Measurements from ENCODE around the gene NEK6. TPM values are rescaled to one million over a fixed set of nuclear protein-coding genes. Genes with fewer than 3 reads are reported as not detected.

NEK6 gene
- total and polyA plus RNA-seq, 2 of the 8 experiments (the other 6 are each of a cell fraction or from before 2014, with no cell fraction given): 17.7 to 19.7 TPM

DNA sequence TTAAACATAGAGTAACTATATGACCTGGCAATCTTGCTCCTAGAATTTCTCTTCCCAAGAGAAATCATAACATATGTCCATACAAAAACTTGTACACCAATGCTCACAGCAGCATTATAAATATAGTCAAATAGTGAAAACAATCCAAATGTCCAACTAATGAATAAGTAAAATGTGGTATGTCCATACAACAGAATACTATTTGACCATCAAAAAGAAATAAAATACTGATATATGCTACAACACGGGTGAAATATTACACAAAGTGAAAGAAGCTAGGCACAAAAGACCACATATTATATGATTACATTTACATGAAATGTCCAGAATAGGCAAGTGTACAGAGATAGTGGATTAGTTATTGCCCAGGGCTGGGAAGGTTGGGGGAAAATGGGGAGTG is 116.1 kb downstream of the NEK6 start:
- peaks cover 6% of the 10 kb centered on the region; the same call in 1 of the 2 replicates for H3K79me1 ChIP-seq (ENCODE audit: low read depth, low read length)
- DNase-seq (ENCODE audit: low read depth in 1 of 2, low spot score in 2 of 2) (no peak), FAIRE-seq (no peak)
- H3K56ac ChIP-seq (replicated peaks; ENCODE audit: insufficient read length, low read depth, low read length): no peak overlapping the region
- H4K91ac ChIP-seq (replicated peaks; ENCODE audit: insufficient read length, low read length): no peak overlapping the region
- H3K79me2 ChIP-seq (ENCODE audit: control insufficient read depth in 1 of 2, insufficient read depth in 2 of 2, low read length in 2 of 2): peaks cover 0 to 60% of the 10 kb centered on the region in 2 experiments; a peak in 3 of 4 replicates
- H2BK5ac ChIP-seq (ENCODE audit: low read depth, low read length): no peak overlapping the region
- H3K27me3 ChIP-seq (replicated peaks in 1 of 4; ENCODE audit: control insufficient read depth in 3 of 4, extremely low read depth in 1 of 4, insufficient read depth in 3 of 4, low read length in 3 of 4): no peaks in the 10 kb centered on the region
- no peak overlapping the region for H3K4ac ChIP-seq (replicated peaks; ENCODE audit: insufficient read length, low read depth, low read length)
- no peak overlapping the region for H2BK12ac ChIP-seq (ENCODE audit: low read depth, low read length)
- no peak overlapping the region for H4K8ac ChIP-seq (ENCODE audit: extremely low read depth, insufficient read depth, low read length)
- H4K5ac ChIP-seq (ENCODE audit: insufficient read length, low read depth, low read length): no peak overlapping the region
- H3K14ac ChIP-seq (ENCODE audit: insufficient read length): no peak overlapping the region
- H3K36me3 ChIP-seq (ENCODE audit: control insufficient read depth in 2 of 4, insufficient read depth in 4 of 4, low read length in 3 of 4): peaks cover 0 to 3% (median 0%) of the 10 kb centered on the region in 4 experiments; a peak in 1 of 8 replicates
- no peak overlapping the region for H2AFZ ChIP-seq (ENCODE audit: low read length)
- TF ChIP-seq SP1 (IDR thresholded peaks at IDR 0.05; ENCODE audit: low read depth, low read length) (no peak), NANOG (IDR thresholded peaks at IDR 0.05; ENCODE audit: insufficient read depth, low read depth, low read length, poor library complexity, severe bottlenecking) (no peak)
- TF ChIP-seq, protein P1, sequence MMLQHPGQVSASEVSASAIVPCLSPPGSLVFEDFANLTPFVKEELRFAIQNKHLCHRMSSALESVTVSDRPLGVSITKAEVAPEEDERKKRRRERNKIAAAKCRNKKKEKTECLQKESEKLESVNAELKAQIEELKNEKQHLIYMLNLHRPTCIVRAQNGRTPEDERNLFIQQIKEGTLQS (IDR thresholded peaks at IDR 0.05; ENCODE audit: insufficient read depth, low read depth, low read length): no peak
- no peak overlapping the region for H2BK15ac ChIP-seq (ENCODE audit: low read length)
- 96% methylated on average over 1 of the region's 1 CpG; no CpG with 5 or more reads in 1 of the 2 experiments for WGBS, 2 experiments (ENCODE audit: extremely low coverage in 1 of 2, insufficient coverage in 1 of 2, insufficient read length in 1 of 2, insufficient replicate concordance in 2 of 2, low coverage in 1 of 2, low lambda C conversion rate in 2 of 2, missing lambda C conversion rate in 1 of 2)
- no peak overlapping the region for H3K4me3 ChIP-seq (ENCODE audit: extremely low read depth in 1 of 4, insufficient read depth in 2 of 4, low read depth in 3 of 4, low read length in 4 of 4)
- H3K4me1 ChIP-seq (replicated peaks in 1 of 4; ENCODE audit: control insufficient read depth in 3 of 4, insufficient read depth in 4 of 4, low read length in 3 of 4): peaks cover 0 to 4% (median 0%) of the 10 kb centered on the region in 4 experiments; a peak in 2 of 7 replicates
- H3K23ac ChIP-seq (ENCODE audit: insufficient read length): no peak overlapping the region
- CTCF ChIA-PET (ENCODE audit: partially characterized antibody): interaction anchor here (0.8 to 12.1 kb wide), 3 partner anchors 17 to 247 kb away, joined by 3 to 133 read pairs (median 4); no protein-coding TSS in a partner anchor
- H3K9ac ChIP-seq (replicated peaks in 1 of 4; ENCODE audit: extremely low read depth in 1 of 4, low read depth in 3 of 4, low read length in 3 of 4): no peak overlapping the region
- no peak overlapping the region for H3K4me2 ChIP-seq (ENCODE audit: insufficient read depth in 1 of 2, low read depth in 2 of 2, low read length in 2 of 2)
- no peak overlapping the region for H3K18ac ChIP-seq (ENCODE audit: extremely low read depth, low read length)
- peaks cover 0 to 5% of the 10 kb centered on the region in 2 experiments for H4K20me1 ChIP-seq (replicated peaks in 1 of 2; ENCODE audit: control insufficient read depth in 1 of 2, insufficient read depth in 2 of 2, low read length in 2 of 2)
- no peak overlapping the region for H2AK5ac ChIP-seq (ENCODE audit: low read depth, low read length)
- H3K9me3 ChIP-seq (ENCODE audit: insufficient read depth in 2 of 2, low read depth in 1 of 2, low read length in 1 of 2): peaks cover 0 to 3% of the 10 kb centered on the region in 2 experiments; a peak in 1 of 4 replicates
- no peak overlapping the region for H2BK20ac ChIP-seq (ENCODE audit: low read length)
- POLR2A ChIA-PET (ENCODE audit: partially characterized antibody): no interaction called here
- no peaks in the 10 kb centered on the region for H3K23me2 ChIP-seq (ENCODE audit: low read depth, low read length)
- H3K27ac ChIP-seq (ENCODE audit: low read depth, low read length): no peak overlapping the region
- no peak overlapping the region for H2BK120ac ChIP-seq (replicated peaks; ENCODE audit: low read depth, low read length)

All from H1 (cell line).